GM21576 (cell line): Measurements from ENCODE around the gene MRC2.
"Not testable (repeated sequence)": the region's sequence is repeated elsewhere in the genome, so short reads cannot be mapped to it uniquely, and the experiment has no call there.

Experiments
- ATAC-seq: cut with Tn5 transposase; IDR thresholded peaks from one replicate; pipeline ENCODE4 v1.9.1; 2021; ENCODE audit warnings: mild to moderate bottlenecking, moderate library complexity; ENCODE audit not compliant: unreplicated experiment

The MRC2 gene

GRCh38 chr17:62676231-62676943, 48.9 kb downstream of the MRC2 start:
- ATAC-seq, result no peak

- ATAC-seq, result no peak
These were observed 49.6 kb downstream of the MRC2 start for GRCh38 chr17:62676952-62677596.

- ATAC-seq, result no peak
These were observed 50.9 kb downstream of the MRC2 start for GRCh38 chr17:62678214-62678919.

GRCh38 chr17:62679866-62680377, 52.5 kb downstream of the MRC2 start:
- ATAC-seq, result no peak

- no peak for ATAC-seq
These were observed 53.1 kb downstream of the MRC2 start for GRCh38 chr17:62680541-62681052.

DNA sequence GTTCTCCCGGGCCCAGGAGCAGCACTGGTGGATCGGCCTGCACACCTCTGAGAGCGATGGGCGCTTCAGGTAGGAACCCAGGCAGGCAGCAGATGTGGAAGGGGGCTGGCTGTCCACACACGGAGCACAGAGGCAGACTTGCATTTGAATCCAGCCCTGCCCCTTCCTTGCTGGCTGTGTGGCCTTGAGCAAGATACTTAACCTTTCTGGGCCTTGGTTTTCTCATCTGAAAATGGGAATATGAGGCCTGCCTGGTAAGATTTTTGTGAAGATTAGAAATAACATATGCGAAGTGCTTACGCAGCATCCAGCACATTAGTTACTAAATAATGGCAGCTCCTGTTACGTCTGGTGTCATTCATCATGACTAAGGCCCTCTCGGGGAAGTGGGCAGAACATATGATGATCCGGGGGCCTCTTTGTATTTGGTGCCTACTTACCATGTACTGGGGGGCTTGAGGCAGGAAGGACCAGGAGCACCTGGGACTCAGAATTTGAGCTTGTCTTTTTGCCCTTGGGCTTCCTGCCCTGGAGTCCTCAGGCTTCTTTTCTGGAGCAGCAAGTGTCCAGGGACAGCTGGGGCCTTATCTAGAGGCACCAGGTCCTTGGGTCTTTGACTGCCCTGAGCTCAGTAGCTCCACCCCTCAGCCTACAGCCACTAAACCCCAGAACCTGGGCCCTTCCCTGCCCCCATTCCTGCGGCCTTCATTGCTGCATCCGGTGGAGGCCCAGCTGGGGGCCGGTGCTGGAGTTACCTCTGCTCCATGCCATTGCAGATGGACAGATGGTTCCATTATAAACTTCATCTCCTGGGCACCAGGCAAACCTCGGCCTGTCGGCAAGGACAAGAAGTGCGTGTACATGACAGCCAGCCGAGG, 53.8 kb downstream of the MRC2 start:
- no peak for ATAC-seq

GRCh38 chr17:62681939-62682381, 54.5 kb downstream of the MRC2 start:
- no peak for ATAC-seq

GRCh38 chr17:62684179-62684578, 56.7 kb downstream of the MRC2 start:
- ATAC-seq, result no peak

- ATAC-seq, result no peak
These were observed 60.5 kb downstream of the MRC2 start for GRCh38 chr17:62687997-62688396.

GRCh38 chr17:62688398-62689160, 61.1 kb downstream of the MRC2 start:
- ATAC-seq, result no peak

GRCh38 chr17:62689441-62690167, 62.1 kb downstream of the MRC2 start:
- ATAC-seq, result no peak

DNA sequence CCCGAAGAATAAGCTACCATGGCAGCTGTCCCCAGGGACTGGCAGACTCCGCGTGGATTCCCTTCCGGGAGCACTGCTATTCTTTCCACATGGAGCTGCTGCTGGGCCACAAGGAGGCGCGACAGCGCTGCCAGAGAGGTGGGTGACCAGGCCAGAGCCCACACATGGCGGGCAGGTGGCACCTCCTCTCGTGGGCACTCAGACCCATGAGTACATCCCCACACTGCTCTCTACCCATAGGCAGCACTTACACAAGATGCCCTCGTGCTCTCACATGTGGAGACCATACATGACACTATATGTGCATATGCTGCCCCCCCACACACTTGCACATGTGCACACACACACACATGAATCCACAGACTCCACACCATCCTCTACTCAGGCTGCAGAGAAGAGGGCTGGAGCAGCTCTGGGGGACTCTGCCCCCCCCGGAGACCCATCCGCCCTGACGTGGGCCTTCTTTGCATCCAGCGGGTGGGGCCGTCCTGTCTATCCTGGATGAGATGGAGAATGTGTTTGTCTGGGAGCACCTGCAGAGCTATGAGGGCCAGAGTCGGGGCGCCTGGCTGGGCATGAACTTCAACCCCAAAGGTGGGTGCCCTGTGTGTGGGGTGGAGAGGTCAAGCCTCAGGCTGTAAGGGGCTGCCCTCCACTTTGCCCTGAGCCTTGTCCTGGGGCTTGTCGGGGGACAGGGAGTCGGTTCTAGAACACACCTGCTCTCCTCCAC, 62.9 kb downstream of the MRC2 start:
- ATAC-seq, result no peak

DNA sequence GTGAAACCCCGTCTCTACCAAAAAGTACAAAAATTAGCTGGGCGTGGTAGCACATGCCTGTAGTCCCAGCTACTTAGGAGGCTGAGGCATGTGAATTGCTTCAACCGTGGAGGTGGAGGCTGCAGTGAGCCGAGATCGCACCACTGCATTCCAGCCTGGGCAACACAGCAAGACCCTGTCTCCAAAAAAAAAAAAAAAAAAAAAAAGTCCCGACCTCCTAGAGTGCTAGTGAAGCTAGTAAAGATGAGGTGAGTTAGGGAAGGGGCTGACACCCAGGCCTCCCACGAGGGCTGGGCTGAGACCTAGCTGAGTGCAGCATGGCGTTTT, 64.1 kb downstream of the MRC2 start:
- not testable (repeated sequence) for ATAC-seq

- ATAC-seq, result no peak
These were observed 64.7 kb downstream of the MRC2 start for GRCh38 chr17:62692159-62692651.

- ATAC-seq, result no peak
These were observed 65.4 kb downstream of the MRC2 start for GRCh38 chr17:62692721-62693431.

DNA sequence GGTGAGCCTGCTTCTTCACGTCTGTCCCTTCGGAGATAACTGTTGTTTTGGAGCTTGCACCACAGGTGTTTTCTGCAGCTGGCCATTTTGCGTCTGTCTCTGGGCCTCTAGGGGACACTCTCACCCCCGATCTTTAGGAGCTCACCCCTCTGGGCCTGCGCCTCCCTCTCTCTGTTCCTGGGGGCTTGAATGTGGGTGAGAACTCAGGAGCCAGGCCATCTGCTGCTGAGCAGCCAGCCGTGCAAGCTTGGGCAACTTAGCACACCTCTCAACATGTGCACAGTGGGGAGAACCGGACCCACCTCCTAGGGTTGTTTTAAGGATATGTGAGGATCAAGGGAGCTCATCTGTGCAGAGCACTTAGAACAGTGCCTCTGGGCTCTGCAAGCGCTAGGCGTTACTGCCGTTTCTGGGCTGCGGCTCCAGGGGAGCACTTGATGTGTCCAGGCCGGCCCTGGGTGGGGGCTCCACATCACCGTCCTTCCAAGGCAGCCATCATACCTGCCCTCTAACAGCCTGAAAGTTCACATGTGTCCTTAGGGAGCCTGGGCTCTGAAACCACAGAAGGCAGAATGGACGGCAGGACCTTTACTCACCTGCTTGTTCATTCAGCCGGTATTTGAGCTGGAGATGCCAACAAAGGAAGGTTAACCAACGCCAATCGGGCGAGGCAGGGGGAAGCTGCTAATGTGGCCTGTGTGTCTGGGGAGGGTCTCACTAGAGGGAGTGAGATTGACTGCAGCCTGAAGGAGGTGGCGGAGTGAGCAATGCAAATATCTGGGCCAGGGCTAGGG, 66.3 kb downstream of the MRC2 start:
- no peak for ATAC-seq
